NB4 (cell line): Measurements from ENCODE around the gene PPM1B.
"Not testable (repeated sequence)": the region's sequence is repeated elsewhere in the genome, so short reads cannot be mapped to it uniquely, and the experiment has no call there.

Experiments used
- DNase-seq: peaks from one replicate; pipeline ENCODE4 v3.0.0; 2010; ENCODE audit warnings: low read depth
- H3K4me3 ChIP-seq: one replicate; pipeline ENCODE4 v1.5.1; 2011; ENCODE audit warnings: mild to moderate bottlenecking, low read depth, low read length, moderate library complexity
- CTCF ChIP-seq: IDR thresholded peaks from one replicate; pipeline ENCODE4 v1.5.1; 2012; ENCODE audit warnings: low read depth, low read length
- MAX ChIP-seq: IDR thresholded peaks from 2 replicates; pipeline ENCODE4 v1.6.1; 2011; ENCODE audit warnings: low read depth, low read length
- MYC ChIP-seq: IDR thresholded peaks from 2 replicates; pipeline ENCODE4 v1.6.1; 2011; ENCODE audit warnings: low read depth, low read length
- POLR2A ChIP-seq: IDR thresholded peaks from 2 replicates; pipeline ENCODE4 v1.6.1; 2011; ENCODE audit warnings: mild to moderate bottlenecking; ENCODE audit not compliant: insufficient read length; ENCODE audit errors: extremely low read depth

Gene PPM1B

GRCh38 chr2:44171018-44171417, 2.3 kb downstream of the PPM1B start:
- peak overlapping the region; percentile 92 for H3K4me3 ChIP-seq
- no peak for TF ChIP-seq MYC
- TF ChIP-seq CTCF: no peak
- TF ChIP-seq MAX: no peak
- TF ChIP-seq POLR2A: no peak
- DNase-seq: no peak

GRCh38 chr2:44171442-44171841, 2.8 kb downstream of the PPM1B start:
- DNase-seq: not testable (repeated sequence)
- H3K4me3 ChIP-seq: peak overlapping the region; percentile 92

- peak overlapping the region; percentile 22 for H3K4me3 ChIP-seq
- no peak for DNase-seq
- TF ChIP-seq MYC (no peak), POLR2A (no peak), CTCF (no peak), MAX (no peak)
These were observed 3.9 kb downstream of the PPM1B start for GRCh38 chr2:44172576-44172975.

- H3K4me3 ChIP-seq: no peak overlapping the region
- no peak for DNase-seq
- no peak for TF ChIP-seq POLR2A
- no peak for TF ChIP-seq CTCF
- TF ChIP-seq MYC: no peak
- no peak for TF ChIP-seq MAX
These were observed 10.3 kb downstream of the PPM1B start for GRCh38 chr2:44178950-44179349.

- TF ChIP-seq CTCF: no peak
- TF ChIP-seq MAX: no peak
- no peak for TF ChIP-seq MYC
- no peak for TF ChIP-seq POLR2A
- peak; percentile 80 for DNase-seq
- no peak overlapping the region for H3K4me3 ChIP-seq
These were observed 13.0 kb downstream of the PPM1B start for GRCh38 chr2:44181648-44182047.

- TF ChIP-seq POLR2A: no peak
- TF ChIP-seq MAX: peak; percentile 22; the same call in 1 of the 2 replicates
- no peak overlapping the region for H3K4me3 ChIP-seq
- DNase-seq: peak; percentile 69
These were observed 15.4 kb downstream of the PPM1B start for GRCh38 chr2:44184106-44184505.

- TF ChIP-seq CTCF (no peak), POLR2A (no peak), MYC (no peak), MAX (no peak)
- no peak overlapping the region for H3K4me3 ChIP-seq
- DNase-seq: peak; percentile 82
These were observed 18.1 kb downstream of the PPM1B start for GRCh38 chr2:44186810-44187209.
